ENCODE data around the gene PSMC3.

Gene PSMC3

GRCh38 chr11:47413908-47414684, 12.1 kb downstream of the PSMC3 start:
- peak; percentile 74 for DNase-seq (ENCODE audit: low read depth)

DNA sequence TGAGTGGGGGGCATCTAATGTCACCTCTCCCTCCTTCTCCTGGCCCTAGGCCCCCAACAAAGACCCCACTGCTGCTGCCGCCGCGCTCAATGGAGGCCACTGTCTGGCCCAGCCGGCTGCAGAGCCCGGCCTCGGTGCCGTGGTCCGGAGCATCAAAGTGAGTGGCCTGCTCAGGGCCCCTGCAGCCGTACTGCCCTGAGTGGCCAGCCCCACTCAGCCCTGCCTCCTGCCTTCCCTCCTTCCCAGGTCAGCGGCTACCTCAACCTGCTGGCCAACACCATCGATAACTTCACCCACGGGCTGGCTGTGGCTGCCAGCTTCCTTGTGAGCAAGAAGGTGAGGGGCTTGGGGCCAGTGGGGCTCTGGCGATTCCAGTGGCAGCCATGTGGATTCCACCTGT, 12.9 kb downstream of the PSMC3 start:
- no peak for DNase-seq (ENCODE audit: low read depth)

DNA sequence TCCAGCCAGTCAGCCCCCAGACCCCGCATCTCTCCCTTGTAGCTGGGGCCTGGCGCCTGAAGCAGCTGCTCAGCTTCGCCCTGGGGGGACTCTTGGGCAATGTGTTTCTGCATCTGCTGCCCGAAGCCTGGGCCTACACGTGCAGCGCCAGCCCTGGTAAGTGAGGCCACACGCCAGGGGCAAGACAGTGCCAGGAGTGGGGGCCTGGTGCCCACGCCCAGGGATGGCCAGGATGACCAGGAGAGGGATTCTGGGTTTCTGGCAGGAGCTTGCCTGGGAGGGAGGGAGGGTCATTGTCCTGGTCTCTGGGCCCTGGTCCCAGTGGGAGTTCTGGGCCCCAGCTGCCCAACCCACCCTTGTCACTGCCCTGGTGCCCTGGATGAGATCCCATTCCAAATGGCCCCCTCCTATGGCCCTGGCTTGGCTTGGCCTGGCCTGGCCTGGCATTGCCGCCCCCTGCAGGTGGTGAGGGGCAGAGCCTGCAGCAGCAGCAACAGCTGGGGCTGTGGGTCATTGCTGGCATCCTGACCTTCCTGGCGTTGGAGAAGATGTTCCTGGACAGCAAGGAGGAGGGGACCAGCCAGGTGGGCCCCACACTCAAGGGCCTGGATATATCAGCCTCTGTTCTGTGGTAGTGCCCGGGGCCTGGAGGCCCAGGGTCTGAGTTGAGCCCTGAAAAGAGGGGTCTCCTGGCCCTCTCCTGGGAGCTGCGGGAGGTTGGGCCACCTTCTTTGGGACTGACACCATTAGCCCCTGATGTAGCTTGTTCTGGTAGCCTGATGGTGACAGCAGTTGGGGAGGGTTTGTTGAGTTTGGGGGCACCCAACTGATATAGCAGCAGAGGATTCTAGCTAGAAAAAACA, 14.1 kb downstream of the PSMC3 start:
- peak; percentile 51 for DNase-seq (ENCODE audit: low read depth)

GRCh38 chr11:47410370-47411264, 15.6 kb downstream of the PSMC3 start:
- no peak for DNase-seq (ENCODE audit: low read depth)

GRCh38 chr11:47409440-47410369, 16.5 kb downstream of the PSMC3 start:
- peak; percentile 71 for DNase-seq (ENCODE audit: low read depth)

DNA sequence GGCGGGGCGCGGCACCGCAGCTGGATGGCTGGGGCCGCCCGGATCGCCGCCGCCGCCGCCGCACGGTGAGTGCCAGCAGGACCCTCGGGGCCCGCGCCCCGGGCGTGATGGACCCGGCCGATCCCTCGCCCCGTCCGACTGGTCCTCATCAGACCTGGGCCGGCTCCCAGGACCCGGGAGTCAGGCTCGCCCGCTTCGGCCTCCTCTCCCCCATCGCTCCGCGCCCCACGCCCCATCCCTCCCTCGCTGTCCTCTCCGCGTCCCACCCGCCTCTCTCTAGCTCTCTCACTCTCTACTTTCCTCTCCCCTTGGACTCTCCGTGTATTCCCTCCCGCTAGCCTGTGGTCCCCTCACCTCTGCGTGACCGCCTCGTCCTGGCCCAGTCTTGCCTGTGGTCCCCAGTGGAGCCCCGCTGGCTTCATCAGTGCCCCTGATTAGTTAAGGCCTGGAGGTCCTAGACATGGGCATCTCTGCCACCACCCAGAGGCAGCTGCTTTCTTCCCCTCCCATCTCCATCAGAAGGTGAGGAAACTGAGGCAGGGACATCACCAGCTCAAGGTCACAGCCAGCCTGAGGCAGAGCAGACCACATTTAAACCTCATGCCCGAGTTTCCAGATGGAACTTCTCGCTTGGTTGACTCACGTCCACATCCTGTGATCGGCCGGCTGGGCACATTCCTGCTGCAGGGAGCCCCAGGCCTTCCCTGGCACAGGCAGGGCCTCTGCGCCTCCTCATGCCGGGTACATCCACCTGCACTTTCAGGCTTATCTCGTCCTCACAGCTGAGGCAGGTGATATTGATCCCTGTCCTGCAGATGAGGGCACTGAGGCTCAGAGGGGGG, 17.4 kb downstream of the PSMC3 start:
- peak; percentile 91 for DNase-seq (ENCODE audit: low read depth)

GRCh38 chr11:47407746-47408590, 18.3 kb downstream of the PSMC3 start, which contains the start of gene SLC39A13:
TSS of gene SLC39A13 (plus strand) at chr11:47408590. CDS start at chr11:47410095, 1,505 bp downstream.
- peak; percentile 97 for DNase-seq (ENCODE audit: low read depth)

- DNase-seq (ENCODE audit: low read depth): no peak
Measured at GRCh38 chr11:47406896-47407745, 19.1 kb downstream of the PSMC3 start.

- no peak for DNase-seq (ENCODE audit: low read depth)
Measured at GRCh38 chr11:47403571-47403970, 22.7 kb downstream of the PSMC3 start.

DNA sequence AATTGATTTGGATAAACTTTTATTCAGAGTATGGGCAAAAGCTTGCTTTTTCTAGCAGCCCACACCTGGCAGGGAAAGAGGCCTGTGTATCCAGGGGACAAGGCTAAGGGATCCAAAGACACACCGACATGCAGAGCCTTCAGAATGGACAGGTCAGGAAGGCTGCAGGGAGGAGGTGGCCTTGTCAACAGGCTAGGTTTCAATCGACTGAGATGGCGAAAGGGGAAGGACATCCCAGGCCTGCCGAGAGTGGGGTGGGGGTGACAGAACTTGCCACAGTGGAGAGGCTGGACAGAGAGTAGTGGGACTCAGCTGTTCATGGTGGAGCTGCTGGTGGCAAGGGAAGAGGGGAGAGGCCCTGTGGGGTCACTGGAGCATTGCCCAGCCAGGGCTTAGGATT, 23.1 kb downstream of the PSMC3 start:
- DNase-seq (ENCODE audit: low read depth): no peak

GRCh38 chr11:47400768-47401279, 25.4 kb downstream of the PSMC3 start:
- DNase-seq (ENCODE audit: low read depth): no peak

DNA sequence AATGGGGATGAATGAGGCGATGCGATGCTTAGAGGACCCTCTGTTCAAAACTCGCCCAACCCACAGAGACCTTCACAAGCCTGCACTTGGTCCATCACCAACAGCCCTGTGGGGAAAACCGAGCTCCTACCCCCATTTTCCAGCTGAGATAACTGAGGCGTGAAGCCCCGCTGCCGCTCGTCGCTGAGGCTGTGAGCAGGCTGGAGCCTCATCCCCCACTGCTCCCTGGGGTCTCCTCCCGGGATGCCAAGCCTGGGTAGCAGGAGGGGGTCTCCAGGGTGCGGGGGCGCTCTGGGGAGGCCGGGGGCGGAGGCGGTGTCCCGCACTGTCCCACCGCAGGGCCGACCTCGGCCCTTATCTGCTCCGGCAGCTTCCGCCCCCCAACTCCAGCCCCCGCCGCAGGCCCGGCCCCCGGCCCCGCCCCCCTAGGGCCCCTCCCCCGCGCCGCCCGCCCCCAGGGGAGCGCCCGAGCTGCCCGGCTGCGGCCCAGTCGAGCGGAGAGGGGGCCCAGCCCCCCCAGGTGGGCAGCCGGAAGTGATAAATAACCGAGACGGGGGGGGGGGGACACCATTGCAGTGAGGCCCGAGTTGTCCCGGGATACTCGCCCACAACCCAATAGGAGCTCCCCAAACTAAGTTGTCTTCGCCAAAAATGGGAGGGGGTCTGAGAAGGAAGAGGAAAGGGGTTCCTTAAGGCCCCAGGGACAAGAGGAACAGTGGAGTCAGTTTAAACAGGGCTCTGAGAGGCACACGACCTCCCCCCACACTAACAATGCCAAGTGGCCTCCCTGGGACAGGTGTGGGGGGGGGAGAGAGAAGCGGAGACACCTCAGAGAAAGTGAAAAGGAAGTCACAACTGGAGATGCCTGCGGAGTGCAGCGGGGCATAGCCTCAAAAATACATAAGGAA, 26.1 kb downstream of the PSMC3 start:
- no peak for DNase-seq (ENCODE audit: low read depth)

GRCh38 chr11:47398551-47398950, 27.7 kb downstream of the PSMC3 start:
- no peak for DNase-seq (ENCODE audit: low read depth)

GRCh38 chr11:47398011-47398410, 28.2 kb downstream of the PSMC3 start:
- no peak for DNase-seq (ENCODE audit: low read depth)

DNA sequence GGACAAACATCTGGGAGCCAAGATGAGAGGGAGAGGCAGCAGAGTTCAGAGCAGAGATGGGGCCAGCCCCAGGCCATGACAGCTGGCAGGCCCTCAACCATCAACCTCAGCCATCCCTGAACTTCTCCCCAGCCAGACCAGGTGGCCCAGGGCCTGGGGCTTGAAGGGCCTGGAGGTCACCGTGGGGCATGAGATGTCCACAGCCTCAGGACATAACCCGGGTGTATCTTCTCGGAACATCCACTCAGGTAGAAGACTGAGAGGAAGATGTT, 30.3 kb downstream of the PSMC3 start:
- no peak for DNase-seq (ENCODE audit: low read depth)

DNA sequence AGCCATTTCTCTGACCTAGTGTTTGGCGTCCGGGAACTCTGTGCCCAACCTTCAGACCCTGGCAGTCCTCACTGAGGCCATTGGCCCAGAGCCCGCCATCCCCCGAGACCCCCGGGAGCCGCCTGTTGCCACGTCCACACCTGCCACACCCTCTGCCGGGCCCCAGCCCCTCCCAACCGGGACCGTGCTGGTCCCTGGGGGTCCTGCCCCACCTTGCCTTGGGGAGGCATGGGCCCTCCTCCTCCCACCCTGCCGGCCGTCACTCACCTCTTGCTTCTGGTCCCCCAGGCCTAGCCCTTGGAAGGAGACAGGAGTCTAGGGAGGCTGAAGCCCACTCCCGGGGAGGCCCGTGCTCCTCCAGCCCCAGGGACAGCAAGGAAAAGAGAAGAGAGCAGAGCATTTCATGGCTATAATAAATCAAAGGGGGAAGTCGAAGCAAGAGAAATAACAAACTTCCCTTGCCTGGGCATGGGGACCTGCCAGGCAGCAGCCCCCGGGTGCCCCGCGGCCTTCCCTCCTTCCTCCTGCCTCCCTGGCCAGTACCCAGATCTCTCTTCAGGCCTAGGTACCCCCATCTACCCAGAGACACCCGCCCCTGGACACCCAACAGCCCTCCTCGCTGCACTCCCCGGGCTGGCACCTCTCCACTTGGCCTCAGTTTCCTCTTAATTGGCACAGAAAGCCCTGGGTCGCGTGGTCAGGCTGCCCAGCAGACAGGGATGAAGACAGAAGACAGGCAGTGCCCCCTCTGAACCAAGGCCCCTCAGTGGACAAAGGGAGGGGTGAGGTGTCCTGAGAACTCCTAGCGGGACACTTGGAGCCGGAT, 30.8 kb downstream of the PSMC3 start:
- DNase-seq (ENCODE audit: low read depth): no peak
